HG03045 (cell line): ENCODE data around the gene ANGPTL2.

ENCODE experiments used
- ATAC-seq: cut with Tn5 transposase; IDR thresholded peaks from one replicate; pipeline ENCODE4 v1.9.1; 2021; ENCODE audit warnings: mild to moderate bottlenecking, moderate library complexity; ENCODE audit not compliant: unreplicated experiment

The ANGPTL2 gene

GRCh38 chr9:127099664-127100063 is 22.8 kb downstream of the ANGPTL2 start:
- no peak for ATAC-seq

- no peak for ATAC-seq
These were observed 23.4 kb downstream of the ANGPTL2 start for GRCh38 chr9:127098916-127099553.

DNA sequence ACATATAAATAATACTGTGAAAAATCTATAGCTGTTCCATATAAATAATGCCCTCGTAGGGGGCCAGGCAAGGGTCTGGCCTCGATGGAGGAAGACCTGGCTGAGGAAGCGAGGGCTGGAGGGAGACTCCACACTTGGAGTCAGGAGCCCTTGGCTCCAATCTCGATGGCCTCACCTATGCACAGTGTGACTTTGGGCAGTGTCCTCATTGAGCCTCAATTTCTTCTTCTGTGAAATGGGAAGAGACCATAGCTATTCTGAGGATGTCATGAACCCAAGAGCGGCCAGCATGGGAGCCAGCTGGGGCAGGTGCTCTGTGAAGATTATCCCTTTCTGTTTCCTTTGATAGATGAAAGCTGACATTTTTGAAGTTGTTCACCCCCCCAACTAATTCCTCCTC is 24.8 kb downstream of the ANGPTL2 start:
- ATAC-seq: no peak

GRCh38 chr9:127096208-127096607 is 26.2 kb downstream of the ANGPTL2 start:
- ATAC-seq: no peak

- ATAC-seq: no peak
These were observed 27.0 kb downstream of the ANGPTL2 start for GRCh38 chr9:127095411-127095810.

- no peak for ATAC-seq
These were observed 29.0 kb downstream of the ANGPTL2 start for GRCh38 chr9:127093319-127094020.

DNA sequence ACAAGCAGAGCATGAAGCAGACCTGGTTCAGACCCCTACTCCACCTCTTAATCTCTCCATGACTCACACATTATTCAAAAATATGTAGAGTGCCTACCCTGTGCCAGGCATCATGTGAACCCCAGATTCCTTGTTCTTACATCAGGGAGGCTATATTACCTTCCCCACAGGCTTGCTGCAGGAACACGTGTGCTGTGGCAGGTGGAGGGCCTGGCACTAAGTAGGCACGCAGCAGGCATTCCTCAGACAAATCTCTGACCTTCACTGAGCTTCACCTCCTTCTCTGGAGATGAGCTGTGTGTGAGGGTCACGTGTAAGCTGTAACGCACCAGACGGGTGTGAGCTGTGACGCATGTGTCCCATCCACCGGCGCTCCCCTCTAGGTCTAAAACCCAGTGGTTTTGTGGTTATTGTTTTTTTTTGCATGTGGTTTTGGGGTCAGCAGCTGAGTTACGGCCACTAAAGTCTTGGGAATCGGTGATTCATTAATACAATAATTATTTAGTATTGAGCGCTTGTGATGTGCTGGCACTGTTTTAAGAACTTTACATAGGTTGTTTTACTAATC is 30.3 kb downstream of the ANGPTL2 start:
- no peak for ATAC-seq

GRCh38 chr9:127091526-127091925 is 30.9 kb downstream of the ANGPTL2 start:
- no peak for ATAC-seq

DNA sequence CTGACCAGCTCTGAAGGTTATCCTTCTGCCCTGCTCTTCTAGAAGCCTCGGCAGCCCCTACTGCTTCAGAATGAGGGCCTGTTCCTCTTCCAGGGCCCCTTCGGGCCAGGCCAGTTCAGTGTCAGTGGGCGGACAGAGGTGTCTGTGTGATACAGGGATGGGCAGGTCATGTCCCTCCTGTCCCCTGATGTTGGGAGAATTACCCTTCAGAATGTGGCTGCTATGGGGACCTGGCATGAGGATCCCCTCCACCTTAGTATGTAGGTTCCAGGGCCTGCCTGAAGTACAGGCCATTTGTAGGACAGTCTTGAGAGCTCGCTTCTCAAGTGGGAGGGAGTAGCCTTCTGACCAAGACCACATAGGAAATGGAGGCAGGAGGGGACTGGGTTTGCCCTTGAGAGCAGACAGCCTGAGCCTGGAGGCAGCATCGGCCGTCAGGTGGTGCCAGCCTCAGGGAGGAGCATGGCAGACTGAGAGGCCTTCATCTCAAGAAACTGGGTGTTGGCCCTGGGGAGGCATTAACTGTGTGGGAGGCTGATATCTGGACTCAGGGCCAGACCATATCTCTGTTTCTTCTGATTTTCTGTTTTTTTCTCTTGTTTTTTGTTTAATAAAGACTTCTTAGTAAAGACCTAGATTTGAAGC is 32.0 kb downstream of the ANGPTL2 start:
- no peak for ATAC-seq

DNA sequence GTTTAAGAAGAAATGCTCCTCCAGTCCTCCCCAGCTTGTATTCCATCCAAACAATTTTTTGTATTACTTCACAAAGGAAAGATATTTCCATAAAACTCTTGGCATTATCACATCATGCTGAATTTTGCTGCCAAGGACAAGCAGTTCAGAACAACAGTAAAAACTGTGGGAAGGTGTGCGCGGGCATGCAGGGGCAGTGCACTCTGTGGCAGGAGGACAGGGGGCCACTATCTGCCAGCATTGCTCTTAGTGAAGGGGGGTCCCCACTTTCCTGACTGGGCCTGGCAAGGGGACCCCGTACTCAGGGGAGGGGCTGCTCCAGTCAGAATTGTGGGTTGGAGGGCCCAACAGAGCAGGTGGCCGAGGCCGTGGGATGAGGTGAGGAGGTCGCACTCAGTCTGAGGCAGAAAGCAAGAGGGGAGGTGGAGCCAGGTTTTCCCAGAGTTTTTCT is 32.8 kb downstream of the ANGPTL2 start:
- no peak for ATAC-seq

- ATAC-seq: no peak
These were observed 33.5 kb downstream of the ANGPTL2 start for GRCh38 chr9:127088724-127089615.

GRCh38 chr9:127087836-127088235 is 34.6 kb downstream of the ANGPTL2 start:
- ATAC-seq: no peak

- ATAC-seq: no peak
These were observed 35.0 kb downstream of the ANGPTL2 start for GRCh38 chr9:127087411-127087810.

DNA sequence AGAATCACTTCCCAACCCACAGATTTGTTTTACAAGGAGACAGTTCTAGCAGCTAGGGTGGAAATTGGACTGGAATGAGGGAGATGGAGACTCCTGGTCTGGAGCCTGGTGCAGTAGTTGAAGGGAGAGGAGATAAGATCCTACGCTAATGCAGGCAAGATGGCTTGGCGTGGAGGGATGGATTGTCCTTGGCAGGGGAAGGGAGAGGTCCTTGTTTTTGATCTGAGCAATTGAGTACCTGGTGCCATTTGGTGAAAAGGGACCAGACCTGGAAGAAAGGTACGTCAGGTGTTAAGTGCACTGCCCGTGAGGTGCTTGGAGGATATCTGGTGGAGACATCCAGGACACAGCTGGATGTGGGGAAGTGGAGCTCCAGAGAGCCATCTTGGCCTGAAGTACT is 35.7 kb downstream of the ANGPTL2 start:
- no peak for ATAC-seq

GRCh38 chr9:127085186-127085585 is 37.2 kb downstream of the ANGPTL2 start:
- ATAC-seq: no peak

- ATAC-seq: no peak
These were observed 38.1 kb downstream of the ANGPTL2 start for GRCh38 chr9:127084076-127085039.

GRCh38 chr9:127083138-127083980 is 39.1 kb downstream of the ANGPTL2 start:
- no peak for ATAC-seq

DNA sequence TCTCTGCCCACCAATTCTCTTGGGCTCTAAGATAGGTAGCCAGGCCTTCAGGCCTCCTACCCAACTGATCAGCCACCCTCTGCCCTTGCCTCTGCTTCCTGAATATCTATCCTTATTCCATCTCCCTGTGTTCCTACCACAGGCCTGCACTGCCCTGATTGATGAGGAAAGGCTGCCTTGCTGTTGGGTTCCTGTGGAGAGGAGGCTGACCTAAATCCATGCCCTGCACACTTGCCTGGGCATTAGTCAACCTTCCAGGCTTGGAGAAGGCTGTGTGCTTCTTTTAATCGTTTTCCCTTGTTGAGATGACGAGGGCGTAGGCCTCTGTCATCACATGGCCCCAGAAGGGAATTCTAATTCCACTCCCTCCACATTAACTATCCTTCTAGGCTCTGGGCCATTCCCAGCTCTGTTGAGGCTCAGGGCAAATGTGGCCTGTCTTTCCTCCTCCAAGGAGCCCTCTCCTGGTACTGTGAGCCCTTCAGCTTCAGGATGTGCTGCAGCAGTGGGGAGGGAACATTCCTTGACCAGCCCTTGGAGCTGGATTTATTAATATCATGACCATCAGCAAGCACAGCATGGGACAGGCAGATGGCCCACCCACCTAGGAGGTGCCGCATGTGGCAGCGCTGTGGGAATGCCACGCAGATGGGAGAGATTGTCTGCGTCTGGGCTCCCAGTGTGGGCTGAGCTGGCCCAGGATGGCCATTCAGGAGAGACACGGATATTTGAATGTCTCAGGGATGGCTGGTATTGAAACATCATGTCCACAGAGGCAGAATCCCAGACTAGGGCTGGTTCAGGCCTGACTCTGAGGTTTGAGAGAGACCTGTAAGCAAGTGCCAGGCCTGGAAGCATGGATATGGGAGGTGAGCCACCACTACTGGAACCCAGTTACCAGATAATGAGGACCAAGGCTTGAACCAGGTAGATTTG is 40.9 kb downstream of the ANGPTL2 start:
- no peak for ATAC-seq
